GM11168 (cell line): ENCODE results near the gene IL2RG.

Source experiments
- in situ Hi-C: fragments of 300-500 bp; cut with MboI; formaldehyde crosslinking; loops from one replicate; pipeline ENCODE4 v1.12.0; 2022; ENCODE audit warnings: low sequenced_read_pairs; ENCODE audit not compliant: unreplicated experiment

The IL2RG gene

DNA sequence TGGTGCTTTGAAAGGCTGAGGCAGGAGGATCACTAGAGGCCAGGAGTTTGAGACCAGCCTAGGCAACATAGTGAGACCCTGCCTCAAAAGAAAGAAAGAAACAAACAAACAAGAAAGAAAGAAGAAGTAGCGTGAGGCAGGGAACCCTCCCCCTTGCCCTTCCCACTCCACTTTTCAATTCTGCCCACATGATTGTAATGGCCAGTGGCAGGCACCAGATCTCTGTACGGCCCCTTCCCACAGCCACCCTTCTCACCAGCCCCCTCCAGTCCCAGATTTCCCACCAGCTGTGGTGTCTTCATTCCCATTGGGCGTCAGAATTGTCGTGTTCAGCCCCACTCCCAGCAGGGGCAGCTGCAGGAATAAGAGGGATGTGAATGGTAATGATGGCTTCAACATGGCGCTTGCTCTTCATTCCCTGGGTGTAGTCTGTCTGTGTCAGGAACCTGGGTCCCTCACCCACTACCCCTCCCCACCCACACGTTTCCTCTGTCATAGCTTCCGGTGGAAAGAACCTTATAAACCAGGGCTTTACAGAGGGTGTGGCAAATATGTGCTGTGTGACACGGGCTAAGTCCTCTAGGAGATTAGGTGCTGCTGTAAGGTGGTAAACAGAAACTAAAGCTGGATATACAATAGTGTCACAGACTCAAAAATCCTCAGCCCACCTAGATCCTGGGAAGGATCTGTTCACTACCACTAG, at the start of gene IL2RG:
TSS of gene IL2RG (minus strand) at position 437 of the 703 bp plus-strand sequence. CDS start at position 399, 38 bp downstream.
- in situ Hi-C loops: no loop called here

GRCh38 chrX:71160475-71160874, 49.1 kb upstream of the IL2RG start:
- in situ Hi-C loops: no loop called here

- in situ Hi-C loops: no loop called here
Measured at GRCh38 chrX:71159335-71159734, 48.0 kb upstream of the IL2RG start.

- in situ Hi-C loops: no loop called here
Measured at GRCh38 chrX:71158603-71159002, 47.2 kb upstream of the IL2RG start.

DNA sequence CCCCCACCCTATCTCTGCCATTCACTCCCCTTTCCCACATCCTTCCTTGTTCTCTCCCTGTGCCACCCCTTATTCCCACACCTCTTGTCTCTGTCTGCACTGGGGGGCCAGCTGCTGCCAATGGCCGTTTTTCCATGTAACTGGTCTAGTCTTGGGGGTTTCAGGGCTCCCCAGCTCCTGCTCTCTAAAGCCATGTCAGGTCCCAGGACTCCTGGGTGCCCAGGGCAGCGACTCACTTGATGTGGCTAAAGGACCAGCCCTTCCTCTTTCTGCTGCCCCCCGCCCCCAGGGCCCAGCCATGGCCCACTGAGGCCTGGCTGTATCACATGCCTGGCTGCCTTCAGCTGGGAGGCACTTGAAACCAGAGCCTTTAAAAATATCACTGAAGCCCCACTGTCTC, 43.3 kb upstream of the IL2RG start:
- in situ Hi-C loops: no loop called here

GRCh38 chrX:71154196-71154595, 42.8 kb upstream of the IL2RG start:
- in situ Hi-C loops: no loop called here

DNA sequence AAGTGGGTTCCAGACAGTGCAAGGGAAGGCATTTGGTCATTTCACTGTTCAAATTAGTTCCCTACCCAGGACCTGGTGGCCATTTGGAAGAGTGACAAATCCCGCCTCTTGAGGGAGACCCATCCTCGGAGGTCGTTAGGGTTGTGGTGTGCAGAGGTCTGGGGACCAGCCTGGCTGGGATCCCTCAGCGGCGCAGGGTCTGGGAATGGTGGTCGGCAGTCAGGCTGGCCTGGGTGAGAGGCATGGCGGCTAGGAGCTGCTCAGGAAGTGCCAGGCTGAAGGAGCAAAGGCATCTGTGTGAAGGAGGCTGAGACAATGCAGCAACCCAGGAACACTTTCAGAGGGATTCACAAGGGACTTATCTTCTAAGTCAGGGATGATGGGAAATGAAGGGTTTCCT, 40.0 kb upstream of the IL2RG start:
- in situ Hi-C loops: no loop called here

DNA sequence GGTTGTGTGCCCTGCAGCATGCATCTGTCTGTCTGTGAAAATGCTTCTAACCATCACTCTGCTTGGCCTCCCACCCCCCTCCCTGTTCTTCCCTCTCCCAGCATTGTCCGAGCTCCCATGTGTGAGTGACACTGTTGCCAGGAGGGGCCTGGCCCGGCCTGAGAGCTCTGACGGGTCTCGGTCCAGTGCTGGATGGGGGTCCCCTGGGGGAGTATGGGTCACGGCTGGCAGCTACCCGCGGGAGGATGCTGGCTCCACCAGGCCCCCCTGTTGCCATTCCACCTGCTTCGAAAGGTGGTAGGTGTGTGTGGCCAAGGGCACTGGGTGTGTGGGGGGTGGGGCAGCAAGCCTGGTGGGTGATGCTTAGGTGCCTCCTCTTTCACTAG, 36.9 kb upstream of the IL2RG start:
- in situ Hi-C loops: no loop called here

DNA sequence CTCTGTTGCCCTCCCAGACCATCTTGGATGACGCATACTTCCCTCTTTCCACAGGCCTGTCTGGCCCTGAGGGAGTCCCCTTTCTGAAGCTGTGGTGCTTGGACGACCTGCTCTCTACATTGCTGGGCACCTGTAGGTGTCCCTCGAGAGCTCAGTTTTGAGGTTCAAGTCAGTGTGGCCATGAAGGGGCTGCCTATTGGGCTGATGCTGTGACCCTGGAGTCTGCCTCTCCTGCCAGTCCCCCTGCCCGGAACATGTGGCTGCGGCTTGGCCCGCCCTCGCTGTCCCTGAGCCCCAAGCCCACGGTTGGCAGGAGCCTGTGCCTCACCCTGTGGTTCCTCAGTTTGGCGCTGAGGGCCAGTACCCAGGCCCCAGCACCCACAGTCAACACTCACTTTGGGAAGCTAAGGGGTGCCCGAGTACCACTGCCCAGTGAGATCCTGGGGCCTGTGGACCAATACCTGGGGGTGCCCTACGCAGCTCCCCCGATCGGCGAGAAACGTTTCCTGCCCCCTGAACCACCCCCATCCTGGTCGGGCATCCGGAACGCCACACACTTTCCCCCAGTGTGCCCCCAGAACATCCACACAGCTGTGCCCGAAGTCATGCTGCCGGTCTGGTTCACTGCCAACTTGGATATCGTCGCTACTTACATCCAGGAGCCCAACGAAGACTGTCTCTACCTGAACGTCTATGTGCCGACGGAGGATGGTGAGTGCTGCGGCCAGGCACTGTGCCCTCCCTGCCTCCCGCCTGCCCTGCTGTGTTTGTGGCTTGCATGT, 36.3 kb upstream of the IL2RG start:
- in situ Hi-C loops: no loop called here

- in situ Hi-C loops: no loop called here
Measured at GRCh38 chrX:71144651-71145050, 33.3 kb upstream of the IL2RG start, which contains the start of gene NLGN3. Gene NLGN3 (plus strand): TSS chrX:71144841. CDS start chrX:71147750, 2,909 bp downstream.

DNA sequence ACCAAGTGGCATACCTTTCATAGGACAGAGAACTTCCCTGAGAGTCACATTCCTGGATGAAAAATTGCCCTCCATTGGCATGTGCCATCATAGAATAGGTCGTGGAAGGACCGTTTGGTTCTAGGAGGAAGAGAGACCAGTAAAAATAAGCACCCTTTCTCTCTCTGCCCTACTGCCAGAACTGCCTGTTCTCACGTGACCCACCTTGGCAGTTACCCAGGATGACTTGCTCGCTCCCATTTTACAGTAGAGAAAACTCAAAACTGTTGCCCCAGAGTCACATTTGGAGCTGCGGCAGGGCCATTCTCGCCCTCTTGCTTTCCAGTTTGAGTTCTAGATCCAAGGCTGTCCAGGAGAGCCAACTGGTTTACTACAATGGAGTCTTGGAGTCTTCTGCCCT, 32.1 kb upstream of the IL2RG start:
- in situ Hi-C loops: no loop called here

- in situ Hi-C loops: no loop called here
Measured at GRCh38 chrX:71140440-71140839, 29.1 kb upstream of the IL2RG start.

DNA sequence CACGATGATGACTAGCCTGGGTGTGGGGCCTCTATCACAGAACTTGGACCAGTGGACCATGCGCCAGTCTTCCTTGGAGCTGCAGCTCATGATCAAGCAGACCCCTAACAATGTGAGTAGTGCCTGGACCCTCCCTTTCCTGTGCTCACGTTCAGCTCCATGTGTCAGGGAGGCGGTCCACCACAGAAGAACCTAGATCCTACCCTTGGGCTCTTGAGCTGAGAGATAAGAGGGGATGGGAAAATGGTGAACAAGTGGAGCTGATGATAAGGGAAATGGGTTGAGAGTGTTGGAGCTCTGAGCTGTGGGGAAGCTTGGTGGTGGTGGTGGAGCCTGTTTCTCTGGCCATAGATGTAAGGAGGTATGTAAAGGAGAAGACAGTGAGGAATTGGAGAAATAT, 20.1 kb upstream of the IL2RG start:
- in situ Hi-C loops: no loop called here

- in situ Hi-C loops: no loop called here
Measured at GRCh38 chrX:71128915-71129765, 17.8 kb upstream of the IL2RG start.

DNA sequence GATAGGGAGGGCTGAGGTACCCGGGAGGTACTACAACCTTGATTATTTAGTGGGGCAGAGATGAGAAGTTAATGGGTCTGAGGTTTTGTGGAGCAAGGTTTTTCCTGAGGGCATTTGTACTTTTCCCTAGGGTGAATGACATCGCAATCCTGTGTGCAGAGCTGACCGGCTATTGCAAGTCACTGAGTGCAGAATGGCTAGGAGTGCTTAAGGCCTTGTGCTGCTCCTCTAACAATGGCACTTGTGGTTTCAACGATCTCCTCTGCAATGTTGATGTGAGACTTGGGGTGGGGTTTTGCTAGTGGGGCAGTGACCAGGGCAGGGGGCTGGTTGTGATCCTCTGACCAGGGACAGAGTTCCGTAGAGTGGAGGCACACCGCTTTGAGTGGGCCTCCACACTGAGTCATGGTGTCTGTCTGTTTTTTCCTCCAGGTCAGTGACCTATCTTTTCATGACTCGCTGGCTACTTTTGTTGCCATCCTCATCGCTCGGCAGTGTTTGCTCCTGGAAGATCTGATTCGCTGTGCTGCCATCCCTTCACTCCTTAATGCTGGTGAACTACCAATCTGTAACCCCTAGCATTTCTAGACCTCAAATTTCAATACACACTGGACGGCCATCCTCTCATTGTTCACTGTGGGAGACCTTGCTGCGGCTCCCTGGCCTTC, 16.9 kb upstream of the IL2RG start:
- in situ Hi-C loops: no loop called here

DNA sequence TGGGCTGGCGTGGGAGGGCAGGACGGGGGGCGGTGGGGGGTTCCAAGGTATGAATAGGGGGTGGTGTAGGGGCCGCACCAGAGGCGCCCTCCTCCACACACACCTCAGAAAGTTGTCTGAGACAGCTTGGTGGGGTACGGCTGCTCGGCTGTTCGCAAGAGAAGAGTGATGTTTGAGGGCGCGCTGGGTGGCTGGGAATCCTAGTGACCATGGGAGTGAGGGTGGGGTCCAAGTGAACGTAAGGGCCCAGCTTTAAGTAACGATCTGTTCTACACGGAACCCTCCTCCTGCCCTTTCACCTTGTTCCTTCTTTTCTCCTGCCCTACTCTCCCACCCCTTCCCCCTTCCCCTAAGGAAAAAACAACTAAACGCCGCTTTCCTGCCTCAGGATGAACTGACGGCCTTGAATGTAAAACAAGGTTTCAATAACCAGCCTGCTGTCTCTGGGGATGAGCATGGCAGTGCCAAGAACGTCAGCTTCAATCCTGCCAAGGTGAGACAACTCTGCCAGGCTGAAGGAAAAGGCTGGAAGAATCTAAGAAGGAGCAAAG, 7.7 kb upstream of the IL2RG start:
- in situ Hi-C loops: no loop called here

DNA sequence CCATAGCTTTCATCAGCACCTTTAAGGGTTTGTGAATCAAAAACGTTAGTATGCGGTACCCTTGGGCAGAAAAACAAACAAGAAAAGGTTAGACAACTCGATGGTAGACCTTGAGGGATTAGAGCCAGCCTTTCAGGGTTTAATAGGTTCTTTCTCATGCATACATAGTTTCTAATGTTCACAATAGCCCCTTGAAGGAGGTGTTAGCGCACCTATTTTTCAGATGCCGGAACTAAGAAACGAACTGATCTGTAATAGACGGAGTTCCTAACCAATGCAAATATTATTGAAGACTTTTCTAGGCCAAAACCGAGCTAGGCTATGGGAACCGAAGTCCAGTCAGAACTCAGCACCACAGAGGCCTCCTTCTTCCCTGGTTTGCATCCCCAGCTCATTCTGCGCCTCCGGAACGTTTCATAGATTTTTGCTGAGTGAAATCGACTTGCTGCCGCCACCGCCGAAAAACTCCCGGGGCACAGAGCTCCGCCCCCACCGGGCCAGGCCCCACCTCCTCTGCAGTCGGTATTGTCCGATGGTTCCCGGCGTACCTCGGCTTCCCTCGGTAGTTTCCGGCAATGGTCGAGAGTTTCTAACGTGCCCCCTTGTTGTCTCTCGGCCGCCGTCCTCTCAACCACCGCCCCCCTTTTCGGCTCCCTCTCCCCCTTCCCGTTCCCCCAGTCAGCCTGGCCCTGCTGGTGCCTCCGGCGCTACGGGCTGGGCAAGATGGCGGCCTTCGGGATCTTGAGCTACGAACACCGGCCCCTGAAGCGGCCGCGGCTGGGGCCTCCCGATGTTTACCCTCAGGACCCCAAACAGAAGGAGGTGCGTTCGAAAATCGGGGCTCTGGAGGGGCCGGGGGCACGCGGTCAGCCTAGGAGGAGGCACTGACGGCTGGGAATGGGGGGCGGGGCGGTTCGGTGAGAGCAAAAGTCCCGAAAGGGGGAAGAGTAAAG, 6.9 kb upstream of the IL2RG start, which contains the start of gene MED12:
TSS of gene MED12 (plus strand) at position 565 of the 953 bp plus-strand sequence. CDS start at position 724, 159 bp downstream.
- in situ Hi-C loops: no loop called here

- in situ Hi-C loops: no loop called here
Measured at GRCh38 chrX:71117358-71117757, 6.0 kb upstream of the IL2RG start.
